Measurements from ENCODE around the gene CDC42BPA.

DNA sequence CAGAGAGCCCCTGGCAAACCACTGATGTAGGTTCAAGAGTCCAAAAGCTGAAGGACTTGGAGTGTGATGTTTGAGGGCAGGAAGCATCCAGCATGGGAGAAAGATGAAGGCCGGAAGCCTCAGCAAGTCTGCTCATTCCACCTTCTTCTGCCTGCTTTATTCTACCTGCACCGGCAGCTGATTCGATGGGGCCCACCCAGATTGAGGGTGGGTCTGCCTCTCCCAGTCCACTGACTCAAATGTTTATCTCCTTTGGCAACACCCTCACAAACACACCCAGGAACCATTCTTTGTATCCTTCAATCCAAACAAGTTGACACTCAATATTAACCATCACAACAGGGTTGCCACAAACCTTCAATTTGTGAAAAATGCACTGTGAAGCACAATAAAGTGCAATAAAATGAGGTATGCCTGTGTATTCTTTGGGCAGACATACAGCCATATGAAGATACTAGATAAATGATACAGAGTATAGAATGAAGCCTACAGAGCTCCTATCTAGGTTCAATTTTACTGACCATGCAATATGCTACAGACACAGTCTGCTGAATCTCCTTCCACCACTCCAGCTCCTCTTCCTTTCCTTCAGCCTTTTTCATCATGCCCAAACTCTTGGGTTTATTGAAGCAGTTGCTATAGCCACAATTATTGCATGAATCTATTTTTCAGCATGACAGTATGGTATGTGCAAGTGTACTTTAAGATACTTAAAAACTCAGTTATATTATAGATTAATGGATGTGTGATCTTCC, 24.0 kb upstream of the CDC42BPA start:
- TF ChIP-seq, protein P1, sequence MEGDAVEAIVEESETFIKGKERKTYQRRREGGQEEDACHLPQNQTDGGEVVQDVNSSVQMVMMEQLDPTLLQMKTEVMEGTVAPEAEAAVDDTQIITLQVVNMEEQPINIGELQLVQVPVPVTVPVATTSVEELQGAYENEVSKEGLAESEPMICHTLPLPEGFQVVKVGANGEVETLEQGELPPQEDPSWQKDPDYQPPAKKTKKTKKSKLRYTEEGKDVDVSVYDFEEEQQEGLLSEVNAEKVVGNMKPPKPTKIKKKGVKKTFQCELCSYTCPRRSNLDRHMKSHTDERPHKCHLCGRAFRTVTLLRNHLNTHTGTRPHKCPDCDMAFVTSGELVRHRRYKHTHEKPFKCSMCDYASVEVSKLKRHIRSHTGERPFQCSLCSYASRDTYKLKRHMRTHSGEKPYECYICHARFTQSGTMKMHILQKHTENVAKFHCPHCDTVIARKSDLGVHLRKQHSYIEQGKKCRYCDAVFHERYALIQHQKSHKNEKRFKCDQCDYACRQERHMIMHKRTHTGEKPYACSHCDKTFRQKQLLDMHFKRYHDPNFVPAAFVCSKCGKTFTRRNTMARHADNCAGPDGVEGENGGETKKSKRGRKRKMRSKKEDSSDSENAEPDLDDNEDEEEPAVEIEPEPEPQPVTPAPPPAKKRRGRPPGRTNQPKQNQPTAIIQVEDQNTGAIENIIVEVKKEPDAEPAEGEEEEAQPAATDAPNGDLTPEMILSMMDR (IDR thresholded peaks at IDR 0.05; ENCODE audit: poor library complexity, severe bottlenecking), result no peak
- TF ChIP-seq POLR2AphosphoS5 (IDR thresholded peaks at IDR 0.05), result no peak
- TF ChIP-seq, protein P2, sequence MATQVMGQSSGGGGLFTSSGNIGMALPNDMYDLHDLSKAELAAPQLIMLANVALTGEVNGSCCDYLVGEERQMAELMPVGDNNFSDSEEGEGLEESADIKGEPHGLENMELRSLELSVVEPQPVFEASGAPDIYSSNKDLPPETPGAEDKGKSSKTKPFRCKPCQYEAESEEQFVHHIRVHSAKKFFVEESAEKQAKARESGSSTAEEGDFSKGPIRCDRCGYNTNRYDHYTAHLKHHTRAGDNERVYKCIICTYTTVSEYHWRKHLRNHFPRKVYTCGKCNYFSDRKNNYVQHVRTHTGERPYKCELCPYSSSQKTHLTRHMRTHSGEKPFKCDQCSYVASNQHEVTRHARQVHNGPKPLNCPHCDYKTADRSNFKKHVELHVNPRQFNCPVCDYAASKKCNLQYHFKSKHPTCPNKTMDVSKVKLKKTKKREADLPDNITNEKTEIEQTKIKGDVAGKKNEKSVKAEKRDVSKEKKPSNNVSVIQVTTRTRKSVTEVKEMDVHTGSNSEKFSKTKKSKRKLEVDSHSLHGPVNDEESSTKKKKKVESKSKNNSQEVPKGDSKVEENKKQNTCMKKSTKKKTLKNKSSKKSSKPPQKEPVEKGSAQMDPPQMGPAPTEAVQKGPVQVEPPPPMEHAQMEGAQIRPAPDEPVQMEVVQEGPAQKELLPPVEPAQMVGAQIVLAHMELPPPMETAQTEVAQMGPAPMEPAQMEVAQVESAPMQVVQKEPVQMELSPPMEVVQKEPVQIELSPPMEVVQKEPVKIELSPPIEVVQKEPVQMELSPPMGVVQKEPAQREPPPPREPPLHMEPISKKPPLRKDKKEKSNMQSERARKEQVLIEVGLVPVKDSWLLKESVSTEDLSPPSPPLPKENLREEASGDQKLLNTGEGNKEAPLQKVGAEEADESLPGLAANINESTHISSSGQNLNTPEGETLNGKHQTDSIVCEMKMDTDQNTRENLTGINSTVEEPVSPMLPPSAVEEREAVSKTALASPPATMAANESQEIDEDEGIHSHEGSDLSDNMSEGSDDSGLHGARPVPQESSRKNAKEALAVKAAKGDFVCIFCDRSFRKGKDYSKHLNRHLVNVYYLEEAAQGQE (IDR thresholded peaks at IDR 0.05; ENCODE audit: borderline replicate concordance), result no peak
- TF ChIP-seq SMC3 (conservative IDR thresholded peaks at IDR 0.05; ENCODE audit: poor library complexity), result no peak
- no peak for TF ChIP-seq EZH2 (IDR thresholded peaks at IDR 0.05; ENCODE audit: borderline replicate concordance, insufficient read depth, low read length, poor library complexity, severe bottlenecking)
- TF ChIP-seq EP300 (conservative IDR thresholded peaks at IDR 0.05; ENCODE audit: poor library complexity, severe bottlenecking), result no peak
- no peak for TF ChIP-seq MXI1 (conservative IDR thresholded peaks at IDR 0.05; ENCODE audit: poor library complexity, severe bottlenecking)
- no peak for TF ChIP-seq TAF1 (IDR thresholded peaks at IDR 0.05; ENCODE audit: low read depth)
